ENCODE measurements around the gene AGBL5. TPM values are rescaled to one million over a fixed set of nuclear protein-coding genes. Genes with fewer than 3 reads are reported as not detected.
A peak's percentile ranks its signal among the peaks of the same experiment; 100 is the strongest.

The AGBL5 gene
- total and polyA plus RNA-seq, 2 donors (not counting 1 experiment from before 2014, with no cell fraction given) = 10.0 to 17.5 TPM

GRCh38 chr2:27078267-27079194 is 27.1 kb downstream of the AGBL5 start, which contains the start of gene EMILIN1:
EMILIN1 (plus strand) TSS chr2:27078615; CDS start chr2:27079066, 451 bp downstream.
- Mint-ChIP-seq H3K4me3 (no peak within 1 kb of the TSS), H3K27me3 (no peaks in the 10 kb centered on the region), H3K9me3 (ENCODE audit: insufficient read depth) (no peaks in the 10 kb centered on the region), H3K27ac (peak within 1 kb of the TSS; percentile 29), H3K4me1 (peaks cover 41% of the 10 kb centered on the region)
- no peaks in the 10 kb centered on the region for H3K9me3 ChIP-seq (ENCODE audit: control extremely low read depth in 1 of 3, control insufficient read depth in 2 of 3, insufficient read depth in 1 of 3, low read length in 2 of 3)
- DNase-seq (no peak), ATAC-seq (ENCODE audit: low read depth) (no peak)
- no peaks in the 10 kb centered on the region for H3K36me3 ChIP-seq (replicated peaks in 1 of 2; ENCODE audit: control extremely low read depth in 1 of 2, control insufficient read depth in 1 of 2, extremely low read depth in 1 of 2, insufficient read depth in 2 of 2, low read length in 1 of 2)
- ChIA-PET CTCF (no interaction called here), POLR2A (interaction anchor here (0.6 kb wide), 1 partner anchor 28 kb away, joined by 3 read pairs; no protein-coding TSS in a partner anchor)
- WGBS (ENCODE audit: insufficient coverage) = 47% methylated on average over 34 of the region's 41 CpGs
- intact Hi-C loops (cut with micrococcal nuclease) = no loop called here
- TF ChIP-seq EZH2 (IDR thresholded peaks at IDR 0.05; ENCODE audit: borderline replicate concordance, insufficient read depth, low read depth, low read length, poor library complexity, severe bottlenecking) (no peak), CTCF (IDR thresholded peaks at IDR 0.05) (no peak)
- peak within 1 kb of the TSS; percentile 12 for H2AFZ ChIP-seq (ENCODE audit: insufficient read depth, low read depth, low read length, poor library complexity, severe bottlenecking)
- no peak within 1 kb of the TSS for H3K4me2 ChIP-seq (replicated peaks; ENCODE audit: low read depth, low read length, poor library complexity, severe bottlenecking)
- H3K9ac ChIP-seq (ENCODE audit: low read length) = no peak within 1 kb of the TSS
- peaks cover 0 to 11% (median 4%) of the 10 kb centered on the region in 4 experiments for H3K27me3 ChIP-seq (replicated peaks in 1 of 4; ENCODE audit: control extremely low read depth in 1 of 4, control insufficient read depth in 3 of 4, insufficient read depth in 4 of 4, low read length in 3 of 4)
- H3K4me3 ChIP-seq (ENCODE audit: control extremely low read depth in 1 of 5, extremely low read depth in 1 of 5, insufficient read depth in 1 of 5, low read depth in 2 of 5, low read length in 4 of 5) = no peak within 1 kb of the TSS
- H4K20me1 ChIP-seq (ENCODE audit: control insufficient read depth, insufficient read depth, low read length, poor library complexity, severe bottlenecking) = no peaks in the 10 kb centered on the region
- peaks cover 27 to 37% of the 10 kb centered on the region in 2 donors for H3K4me1 ChIP-seq (ENCODE audit: control insufficient read depth in 2 of 2, insufficient read depth in 2 of 2, low read length in 2 of 2)
- H3K79me2 ChIP-seq (ENCODE audit: control insufficient read depth, insufficient read depth, low read length) = no peaks in the 10 kb centered on the region
- H3K27ac ChIP-seq (ENCODE audit: low read length in 2 of 2) = no peak within 1 kb of the TSS
